HCT116 (cell line): ENCODE results near the gene ZHX3. TPM values are rescaled to one million over a fixed set of nuclear protein-coding genes. Genes with fewer than 3 reads are reported as not detected.

Source experiments
- ATAC-seq: fragments of 200-7000 bp; cut with Tn5 transposase; 2 replicates; pipeline ENCODE4 v1.9.1; 2020; ENCODE audit warnings: mild to moderate bottlenecking, moderate library complexity
- BruUV-seq: library from RNA; stranded (reverse); fragments of 400-500 nt; replicated peaks from 2 replicates; lab custom pipeline; 2021; lab: Mats Ljungman, UMichigan
- CTCF ChIA-PET: fragments of 300-600 bp; sonication (Branson Sonifier 250); formaldehyde crosslinking; loops from one replicate; lab custom pipeline; 2021; ENCODE audit warnings: antibody characterized with exemption; lab: Charles Lee
- POLR2A ChIA-PET: fragments of 300-600, 350-600 bp; sonication (Branson Sonifier 250); formaldehyde crosslinking; loops from one replicate; lab custom pipeline; 2021; ENCODE audit warnings: antibody characterized with exemption; lab: Charles Lee
- RAD21 ChIA-PET, 2 experiments: fragments of 300-600 bp; sonication (Branson Sonifier 250); formaldehyde crosslinking; loops; one replicate each; lab custom pipeline; 2023; ENCODE audit warnings: low total read pairs in 2 of 2; ENCODE audit not compliant: uncharacterized antibody in 2 of 2, unreplicated experiment in 2 of 2, low non-redundant PET in 1 of 2; lab: Charles Lee
- DNase-seq: peaks from one replicate; pipeline ENCODE4 v3.0.0-alpha.2; 2010; ENCODE audit warnings: low read depth, low spot score
- H2AFZ ChIP-seq: fragments of 200-600 bp; shearing (Covaris generic), sonication (generic); 2 replicates; pipeline ENCODE4 v1.6.1; 2017; ENCODE audit warnings: low read depth, mixed run types, mixed read lengths, antibody characterized with exemption, low read length; ENCODE audit not compliant: poor library complexity, severe bottlenecking
- H3K27ac ChIP-seq: 2 replicates; pipeline ENCODE4 v1.5.1; 2012; ENCODE audit warnings: low read depth, low read length
- H3K27me3 ChIP-seq: fragments of 200-600 bp; sonication (generic); 2 replicates; pipeline ENCODE4 v1.6.1; 2016; ENCODE audit warnings: mixed run types, low read length, mixed read lengths; ENCODE audit not compliant: insufficient read depth
- H3K36me3 ChIP-seq, 2 experiments: fragments of 200-500 bp in 1 of 2; fragments of 200-600 bp in 1 of 2; sonication (Bioruptor generic) in 1 of 2; sonication (generic) in 1 of 2; 2 replicates each; pipeline versions ENCODE4 v1.5.1 to v1.6.1; 2014 to 2016; ENCODE audit warnings: low read length in 2 of 2, inconsistent platforms in 1 of 2, mixed read lengths in 1 of 2, mixed run types in 1 of 2; ENCODE audit not compliant: insufficient read depth in 2 of 2, control insufficient read depth in 1 of 2
- H3K4me1 ChIP-seq, 2 experiments: fragments of 200-600 bp in 1 of 2; sonication (generic) in 1 of 2; 2 replicates each; pipeline versions ENCODE4 v1.5.1 to v1.6.1; 2012 to 2017; ENCODE audit warnings: low read length in 2 of 2, inconsistent platforms in 1 of 2, mild to moderate bottlenecking in 1 of 2, mixed read lengths in 1 of 2, mixed run types in 1 of 2, moderate library complexity in 1 of 2; ENCODE audit not compliant: insufficient read depth in 2 of 2, control insufficient read depth in 1 of 2
- H3K4me2 ChIP-seq: fragments of 200-600 bp; sonication (generic); 2 replicates; pipeline ENCODE4 v1.6.1; 2017; ENCODE audit warnings: mixed run types, low read length, mixed read lengths
- H3K4me3 ChIP-seq, 2 experiments: fragments of 200-600 bp in 1 of 2; sonication (generic) in 1 of 2; replicated peaks in 1 of 2; 2 replicates each; pipeline ENCODE4 v1.5.1; 2011 to 2016; ENCODE audit warnings: low read length in 2 of 2, control low read depth in 1 of 2, low read depth in 1 of 2, mild to moderate bottlenecking in 1 of 2, mixed read lengths in 1 of 2, mixed run types in 1 of 2
- H3K79me2 ChIP-seq: fragments of 200-600 bp; sonication (generic); 2 replicates; pipeline ENCODE4 v1.6.1; 2017; ENCODE audit warnings: mild to moderate bottlenecking, mixed run types, low read length, moderate library complexity, mixed read lengths; ENCODE audit not compliant: insufficient read depth
- H3K9ac ChIP-seq: fragments of 200-600 bp; sonication (generic); 2 replicates; pipeline ENCODE4 v1.6.1; 2016; ENCODE audit warnings: low read length, mixed read lengths
- H3K9me2 ChIP-seq: fragments of 200-600 bp; sonication (generic), shearing (Covaris generic); 2 replicates; pipeline ENCODE4 v1.6.1; 2017; ENCODE audit warnings: mixed run types, mild to moderate bottlenecking, moderate library complexity; ENCODE audit not compliant: insufficient read depth
- H3K9me3 ChIP-seq, 2 experiments: fragments of 200-500 bp in 1 of 2; fragments of 200-600 bp in 1 of 2; sonication (Bioruptor generic) in 1 of 2; sonication (generic) in 1 of 2; 2 replicates each; pipeline ENCODE4 v1.6.1; 2014 to 2017; ENCODE audit warnings: low read length in 2 of 2, mixed read lengths in 2 of 2, inconsistent platforms in 1 of 2, low read depth in 1 of 2, mild to moderate bottlenecking in 1 of 2, mixed run types in 1 of 2, moderate library complexity in 1 of 2; ENCODE audit not compliant: control insufficient read depth in 1 of 2, insufficient read depth in 1 of 2
- H4K20me1 ChIP-seq: fragments of 200-600 bp; sonication (generic), shearing (Covaris generic); 2 replicates; pipeline ENCODE4 v1.6.1; 2017; ENCODE audit warnings: mixed run types, mild to moderate bottlenecking, moderate library complexity; ENCODE audit not compliant: insufficient read depth
- REST ChIP-seq: IDR thresholded peaks from 2 replicates; pipeline ENCODE4 v1.6.1; 2012; ENCODE audit warnings: low read depth
- SIN3A ChIP-seq: IDR thresholded peaks from 2 replicates; pipeline ENCODE4 v1.6.1; 2012; ENCODE audit warnings: low read depth
- SP1 ChIP-seq: IDR thresholded peaks from 2 replicates; pipeline ENCODE4 v1.6.1; 2012; ENCODE audit warnings: low read depth
- SRF ChIP-seq: IDR thresholded peaks from 2 replicates; pipeline ENCODE4 v1.6.1; 2012; ENCODE audit warnings: low read depth
- intact Hi-C: fragments of 100-400 bp; cut with micrococcal nuclease; formaldehyde crosslinking; loops from 2 replicates; pipeline ENCODE4 v1.10.0; 2022
- total RNA-seq: library from RNA; stranded (reverse); gene quantifications from one replicate; pipeline ENCODE4 v1.2.1, GENCODE V29; 2021; ENCODE audit not compliant: unreplicated experiment

ZHX3 gene
- total RNA-seq, 1 experiment from 2014 or later = 13.3 TPM

- peaks cover 0 to 2% of the 10 kb centered on the region in 2 experiments; a peak in 1 of 4 replicates for H3K36me3 ChIP-seq
- TF ChIP-seq REST (no peak), SRF (no peak), SIN3A (no peak), SP1 (no peak)
- ATAC-seq (no peak), DNase-seq (no peak)
- POLR2A ChIA-PET = no interaction called here
- CTCF ChIA-PET = interaction anchor here (1.2 kb wide), 1 partner anchor 172 kb away, joined by 4 read pairs; no protein-coding TSS in a partner anchor
- RAD21 ChIA-PET = no interaction called here
- H3K9ac ChIP-seq = no peak overlapping the region
- H3K27ac ChIP-seq = no peak overlapping the region
- no peak overlapping the region for H3K4me2 ChIP-seq
- no peaks in the 10 kb centered on the region for H3K27me3 ChIP-seq
- H3K9me2 ChIP-seq = no peaks in the 10 kb centered on the region
- intact Hi-C loops = no loop called here
- BruUV-seq = no TSS peak
- H3K4me1 ChIP-seq = peaks cover 2 to 12% of the 10 kb centered on the region in 2 experiments; a peak in 3 of 4 replicates
- H3K4me3 ChIP-seq = no peak overlapping the region
- no peak overlapping the region for H2AFZ ChIP-seq
- H3K9me3 ChIP-seq = no peaks in the 10 kb centered on the region
- no peaks in the 10 kb centered on the region for H4K20me1 ChIP-seq
- no peaks in the 10 kb centered on the region; the same call in 1 of the 2 replicates for H3K79me2 ChIP-seq
Measured at GRCh38 chr20:41344938-41345728, 27.6 kb upstream of the ZHX3 start.
